VCaP (cell line): ENCODE results near the gene STAMBPL1.

ENCODE experiments used
- H3K27ac ChIP-seq: fragments of 450-650 bp; 2 replicates; pipeline ENCODE4 v1.5.1; 2017
- TF ChIP-seq, protein P1 (sequence below): fragments of 450-650 bp; conservative IDR thresholded peaks from 2 replicates; pipeline ENCODE4 v1.5.1; 2017; ENCODE audit warnings: mild to moderate bottlenecking, moderate library complexity

Gene STAMBPL1

DNA sequence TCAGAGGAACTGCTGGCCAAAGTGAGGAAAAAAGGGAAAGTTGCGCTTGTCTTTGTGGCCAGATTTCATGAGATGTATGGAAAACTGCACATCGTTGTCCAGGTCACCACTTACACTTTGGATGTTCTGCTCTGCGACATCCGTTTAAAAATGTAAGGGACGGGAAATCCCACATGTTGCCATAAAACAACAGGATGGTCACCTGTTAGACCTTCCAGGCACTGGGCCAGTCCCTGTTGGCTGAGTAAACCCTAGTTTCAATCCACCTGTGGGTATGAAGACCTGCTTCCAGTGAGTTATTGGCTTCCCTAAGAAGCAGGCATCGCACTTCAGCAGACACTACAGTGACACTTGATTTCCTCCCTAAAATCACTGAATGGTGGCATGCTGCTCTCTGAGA, 2.7 kb upstream of the STAMBPL1 start:
- TF ChIP-seq, protein P1, sequence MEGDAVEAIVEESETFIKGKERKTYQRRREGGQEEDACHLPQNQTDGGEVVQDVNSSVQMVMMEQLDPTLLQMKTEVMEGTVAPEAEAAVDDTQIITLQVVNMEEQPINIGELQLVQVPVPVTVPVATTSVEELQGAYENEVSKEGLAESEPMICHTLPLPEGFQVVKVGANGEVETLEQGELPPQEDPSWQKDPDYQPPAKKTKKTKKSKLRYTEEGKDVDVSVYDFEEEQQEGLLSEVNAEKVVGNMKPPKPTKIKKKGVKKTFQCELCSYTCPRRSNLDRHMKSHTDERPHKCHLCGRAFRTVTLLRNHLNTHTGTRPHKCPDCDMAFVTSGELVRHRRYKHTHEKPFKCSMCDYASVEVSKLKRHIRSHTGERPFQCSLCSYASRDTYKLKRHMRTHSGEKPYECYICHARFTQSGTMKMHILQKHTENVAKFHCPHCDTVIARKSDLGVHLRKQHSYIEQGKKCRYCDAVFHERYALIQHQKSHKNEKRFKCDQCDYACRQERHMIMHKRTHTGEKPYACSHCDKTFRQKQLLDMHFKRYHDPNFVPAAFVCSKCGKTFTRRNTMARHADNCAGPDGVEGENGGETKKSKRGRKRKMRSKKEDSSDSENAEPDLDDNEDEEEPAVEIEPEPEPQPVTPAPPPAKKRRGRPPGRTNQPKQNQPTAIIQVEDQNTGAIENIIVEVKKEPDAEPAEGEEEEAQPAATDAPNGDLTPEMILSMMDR, result no peak
- H3K27ac ChIP-seq, result peak overlapping the region; percentile 97

- TF ChIP-seq, protein P1, result peak; percentile 18; the same call in 1 of the 2 replicates
- H3K27ac ChIP-seq, result peak overlapping the region; percentile 97
These were observed 434 bp downstream of the STAMBPL1 start for GRCh38 chr10:88880282-88881076.

DNA sequence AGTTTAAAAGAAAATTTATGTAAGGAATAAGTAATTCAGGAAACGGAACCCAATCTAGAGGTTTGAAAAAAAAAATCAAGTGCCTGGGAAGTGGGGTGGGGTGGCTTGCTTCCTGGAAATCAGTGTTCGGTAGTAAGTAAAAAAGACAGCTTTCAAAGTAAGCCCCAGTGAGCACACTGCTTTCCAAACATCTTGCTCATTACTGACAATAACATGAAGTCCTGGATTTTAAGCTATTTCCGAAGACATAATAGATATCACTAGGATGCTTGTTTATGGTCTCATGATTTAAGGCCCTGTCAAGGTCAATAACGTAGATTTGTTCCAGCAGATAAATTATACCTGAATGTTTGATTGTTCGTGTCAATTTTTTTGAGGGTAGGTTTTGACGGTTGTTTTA, 1.3 kb downstream of the STAMBPL1 start:
- TF ChIP-seq, protein P1, result no peak
- peak overlapping the region; percentile 97 for H3K27ac ChIP-seq

- H3K27ac ChIP-seq, result peak overlapping the region; percentile 97
- TF ChIP-seq, protein P1, result no peak
These were observed 2.0 kb downstream of the STAMBPL1 start for GRCh38 chr10:88881922-88882645.

DNA sequence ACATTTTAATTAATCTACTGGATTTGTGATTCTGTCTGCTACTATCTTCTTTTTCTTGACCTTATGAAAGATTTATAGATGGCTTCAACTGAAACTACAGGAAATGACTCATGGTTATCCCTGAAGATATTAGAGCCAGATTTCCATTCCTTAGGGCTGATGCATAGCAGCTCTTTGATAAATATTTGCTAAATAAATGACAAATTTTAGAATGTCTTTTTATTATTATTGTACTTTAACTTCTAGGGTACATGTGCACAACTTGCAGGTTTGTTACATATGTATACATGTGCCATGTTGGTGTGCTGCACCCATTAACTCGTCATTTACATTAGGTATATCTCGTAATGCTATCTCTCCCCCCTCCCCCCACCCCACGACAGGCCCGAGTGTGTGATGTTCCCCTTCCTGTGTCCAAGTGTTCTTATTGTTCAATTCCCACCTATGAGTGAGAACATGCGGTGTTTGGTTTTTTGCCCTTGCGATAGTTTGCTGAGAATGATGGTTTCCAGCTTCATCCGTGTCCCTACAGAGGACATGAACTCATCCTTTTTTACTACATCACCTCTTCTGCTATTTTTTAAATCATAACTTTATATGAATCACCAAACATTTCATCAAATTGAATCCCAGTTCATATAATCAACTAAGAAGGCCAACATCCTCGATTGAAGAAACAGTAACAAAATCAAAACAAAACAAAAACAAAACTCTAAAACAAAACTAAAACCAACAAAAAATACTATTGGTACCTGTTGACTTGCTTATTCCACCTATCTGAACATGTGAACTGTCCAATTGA, 2.8 kb downstream of the STAMBPL1 start:
- peak overlapping the region; percentile 97 for H3K27ac ChIP-seq

- peak overlapping the region; percentile 97 for H3K27ac ChIP-seq
- TF ChIP-seq, protein P1, result no peak
These were observed 3.4 kb downstream of the STAMBPL1 start for GRCh38 chr10:88883448-88883809.

DNA sequence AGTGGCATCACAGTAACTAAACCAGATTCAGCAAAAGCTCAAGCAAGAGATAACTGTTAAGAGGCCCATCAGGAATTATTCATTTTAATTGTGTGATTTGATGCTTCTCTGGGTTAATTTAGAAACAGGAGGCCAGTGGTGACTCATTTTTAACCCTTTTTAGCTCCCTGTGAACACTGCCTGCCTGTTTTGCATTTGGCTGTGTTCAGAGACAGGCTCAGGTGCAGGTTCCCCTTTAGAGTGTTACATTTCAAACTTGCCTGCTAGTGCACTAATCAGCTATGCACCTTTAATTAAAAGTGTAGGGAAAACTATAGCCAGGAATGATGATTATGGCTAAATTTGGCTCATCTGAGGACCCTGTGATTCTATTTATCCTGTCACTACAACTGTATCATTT, 6.5 kb downstream of the STAMBPL1 start:
- H3K27ac ChIP-seq, result no peak overlapping the region
- TF ChIP-seq, protein P1, result no peak
